Measurements from ENCODE around the gene GDF7.

Gene GDF7

GRCh38 chr2:20629581-20630171 lies 37.3 kb upstream of the GDF7 start:
- DNase-seq: no peak

DNA sequence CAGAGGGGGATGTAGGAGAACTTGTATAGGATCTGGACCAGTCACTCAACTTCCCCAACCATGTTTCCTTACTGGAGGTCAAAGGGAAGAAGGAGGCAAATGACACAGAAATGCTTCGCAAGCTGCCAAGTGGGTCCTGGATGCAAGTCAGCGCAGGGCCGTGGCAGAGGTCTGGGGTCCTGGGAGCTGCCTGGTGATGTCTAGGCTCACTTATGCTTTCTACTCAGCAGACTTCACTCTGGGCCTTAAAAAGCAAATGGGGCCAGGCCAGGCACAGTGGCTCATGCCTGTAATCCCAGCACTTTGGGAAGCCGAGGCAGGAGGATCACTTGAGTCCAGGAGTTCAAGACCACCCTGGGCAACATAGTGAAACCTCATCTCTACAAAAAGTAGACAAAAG lies 36.0 kb upstream of the GDF7 start:
- no peak for DNase-seq

DNA sequence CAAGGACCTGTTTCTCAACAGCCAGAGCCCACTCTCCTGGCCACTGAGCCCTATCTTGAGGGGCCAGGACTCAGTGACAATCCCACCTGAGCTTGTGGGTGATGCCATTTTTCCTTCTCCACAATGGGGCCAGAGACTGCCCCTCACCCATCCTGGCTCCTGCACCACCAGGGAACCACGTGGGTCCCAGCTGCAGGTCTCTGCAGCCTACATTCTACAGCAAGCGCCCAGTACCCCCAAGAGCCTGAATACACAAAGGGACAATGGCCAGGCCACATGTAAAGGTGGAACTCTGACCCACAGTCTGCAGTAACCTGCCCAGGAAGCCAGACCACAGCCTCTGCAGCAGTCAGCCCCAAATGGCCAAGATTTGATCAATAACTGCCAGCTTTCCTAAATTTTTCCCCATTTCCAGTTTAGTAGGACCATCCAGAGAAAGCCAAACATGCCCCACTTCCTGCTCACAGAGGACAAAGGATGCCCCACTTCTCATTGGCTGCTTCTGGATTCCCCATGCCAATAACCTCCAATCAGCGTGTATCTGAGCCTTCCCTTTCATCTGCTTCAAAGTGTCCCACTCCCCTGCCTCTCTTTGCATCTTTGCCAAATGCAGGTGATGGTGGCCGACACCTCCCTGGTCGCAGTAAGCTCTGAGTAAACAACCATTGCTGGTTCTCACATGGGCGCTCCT lies 35.2 kb upstream of the GDF7 start:
- DNase-seq: no peak

GRCh38 chr2:20632446-20632990 lies 34.4 kb upstream of the GDF7 start:
- no peak for DNase-seq

- no peak for DNase-seq
These were observed 33.9 kb upstream of the GDF7 start for GRCh38 chr2:20633001-20633400.

- peak; percentile 36 for DNase-seq
These were observed 33.0 kb upstream of the GDF7 start for GRCh38 chr2:20633794-20634506.

DNA sequence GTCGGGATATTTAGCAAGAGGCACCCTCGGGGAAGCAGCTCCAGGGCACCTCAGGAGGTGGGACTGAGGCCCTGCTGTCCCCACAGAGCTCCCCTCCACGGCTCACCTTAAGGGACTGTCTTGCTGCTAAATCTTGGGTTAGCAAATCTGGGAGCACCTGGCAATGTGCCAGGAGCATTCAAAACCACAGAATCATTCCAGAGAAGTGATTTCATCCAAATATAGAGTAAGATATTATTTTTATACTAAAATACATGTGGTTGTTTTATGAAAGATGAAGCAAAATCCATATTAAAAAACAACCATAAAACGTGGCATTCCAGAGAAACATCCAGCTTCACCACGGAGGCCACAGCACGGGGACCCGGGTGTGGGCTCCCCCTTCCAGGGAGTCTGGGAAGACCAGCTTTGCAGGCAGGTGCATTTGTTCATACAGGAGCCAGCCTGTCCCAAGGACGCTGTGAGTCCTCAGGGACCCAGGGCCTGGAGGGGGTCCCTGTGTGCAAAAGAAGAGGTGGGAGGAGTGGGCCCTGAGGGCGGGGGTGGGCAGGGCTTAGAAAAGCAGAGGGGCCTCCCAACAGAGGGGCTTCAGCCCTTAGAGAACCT lies 32.3 kb upstream of the GDF7 start:
- DNase-seq: no peak

DNA sequence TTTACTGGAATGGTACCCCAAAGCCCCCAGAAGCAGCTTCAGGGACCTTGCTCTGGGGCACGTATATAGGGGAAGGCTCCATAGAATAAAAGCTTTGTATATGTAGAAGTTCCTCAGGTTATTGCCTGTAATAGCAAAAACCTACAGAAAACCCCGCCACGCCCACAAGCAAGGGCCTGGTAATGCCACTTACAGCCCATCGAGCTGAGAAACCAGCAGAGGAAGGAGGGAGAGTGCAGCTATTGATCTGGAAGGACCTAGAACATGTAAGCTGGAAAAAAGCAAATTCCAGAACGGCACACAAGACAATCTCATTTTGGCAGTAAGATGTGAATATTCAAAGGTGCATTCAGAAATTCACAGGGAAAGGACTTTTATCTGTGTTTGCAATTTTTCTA lies 31.8 kb upstream of the GDF7 start:
- no peak for DNase-seq

GRCh38 chr2:20635675-20636584 lies 31.0 kb upstream of the GDF7 start:
- peak; percentile 67 for DNase-seq

- DNase-seq: no peak
These were observed 29.8 kb upstream of the GDF7 start for GRCh38 chr2:20637147-20637546.

DNA sequence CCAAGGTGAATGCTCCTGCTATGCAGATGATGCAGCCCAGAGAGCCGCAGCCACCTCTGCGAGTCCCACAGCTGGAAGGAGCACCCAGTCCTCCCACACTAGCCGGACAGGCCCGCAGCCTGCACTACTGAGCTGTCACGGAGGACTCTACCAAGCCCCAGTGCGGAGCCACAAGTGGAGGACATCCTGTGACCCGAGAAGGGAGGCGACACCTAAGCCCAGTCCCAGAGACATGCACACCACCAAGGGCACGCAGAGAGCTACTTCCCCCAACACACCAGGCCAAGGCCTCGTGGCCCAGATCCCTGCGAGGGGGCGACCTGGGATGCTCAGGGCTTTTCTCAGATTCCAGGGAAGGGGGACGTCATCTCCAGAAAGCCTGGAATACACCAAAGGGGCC lies 28.9 kb upstream of the GDF7 start:
- no peak for DNase-seq

- DNase-seq: no peak
These were observed 28.1 kb upstream of the GDF7 start for GRCh38 chr2:20638646-20639430.

DNA sequence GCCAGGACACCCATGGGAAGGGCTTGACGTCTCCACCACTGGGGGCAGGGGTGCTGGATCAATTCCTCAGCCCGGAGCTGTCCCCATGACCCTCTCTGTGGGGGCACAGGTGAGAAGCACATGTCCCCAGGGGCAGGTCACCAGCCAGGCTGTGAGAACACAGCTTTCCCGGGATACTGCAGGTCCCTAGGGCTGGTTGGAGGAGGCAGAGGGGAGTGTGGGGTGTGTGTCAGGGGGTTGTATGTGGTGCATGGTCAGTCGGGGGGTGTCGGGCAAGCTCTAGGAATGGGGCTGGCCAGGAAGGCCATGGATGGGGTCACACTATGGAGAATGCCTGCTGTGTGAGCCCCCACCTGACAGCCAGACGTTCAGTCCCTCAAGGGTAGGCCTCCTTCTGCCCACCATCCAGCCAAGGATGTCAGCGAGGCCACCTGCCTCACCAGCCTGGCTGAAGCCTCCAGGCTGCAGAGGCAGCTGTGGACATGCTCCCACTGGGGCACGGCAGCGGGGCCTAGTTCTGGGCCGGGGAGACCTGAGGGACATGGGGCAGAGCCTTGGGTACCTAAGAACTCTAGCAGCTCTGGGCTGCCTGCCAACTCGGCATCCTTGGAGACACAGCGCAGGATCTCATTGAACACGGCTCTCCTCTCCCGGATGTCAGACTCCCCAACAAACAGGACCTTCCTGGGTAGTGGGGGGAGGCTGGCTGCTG lies 26.4 kb upstream of the GDF7 start:
- no peak for DNase-seq

- no peak for DNase-seq
These were observed 25.6 kb upstream of the GDF7 start for GRCh38 chr2:20641123-20641985.

GRCh38 chr2:20642055-20642971 lies 24.6 kb upstream of the GDF7 start:
- DNase-seq: peak; percentile 21

DNA sequence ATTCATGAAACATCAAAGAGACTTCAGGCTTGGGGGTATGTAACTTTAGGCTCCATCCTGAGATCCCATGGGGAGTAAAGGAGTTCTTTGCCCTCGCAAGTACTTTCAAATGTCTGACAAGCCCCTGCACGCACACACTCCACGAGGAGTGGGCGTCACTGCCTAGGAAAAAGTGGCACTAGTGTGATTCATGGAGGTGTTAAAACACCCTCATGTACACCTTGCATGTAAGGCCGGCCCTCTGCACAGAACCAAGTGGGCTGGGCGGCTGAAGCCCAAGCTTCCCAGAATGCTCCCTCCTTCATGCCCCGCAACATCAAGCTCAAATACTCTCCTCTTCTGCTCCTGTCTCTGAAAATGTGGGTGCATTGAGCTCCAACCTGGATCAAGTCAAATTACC lies 23.9 kb upstream of the GDF7 start:
- no peak for DNase-seq

DNA sequence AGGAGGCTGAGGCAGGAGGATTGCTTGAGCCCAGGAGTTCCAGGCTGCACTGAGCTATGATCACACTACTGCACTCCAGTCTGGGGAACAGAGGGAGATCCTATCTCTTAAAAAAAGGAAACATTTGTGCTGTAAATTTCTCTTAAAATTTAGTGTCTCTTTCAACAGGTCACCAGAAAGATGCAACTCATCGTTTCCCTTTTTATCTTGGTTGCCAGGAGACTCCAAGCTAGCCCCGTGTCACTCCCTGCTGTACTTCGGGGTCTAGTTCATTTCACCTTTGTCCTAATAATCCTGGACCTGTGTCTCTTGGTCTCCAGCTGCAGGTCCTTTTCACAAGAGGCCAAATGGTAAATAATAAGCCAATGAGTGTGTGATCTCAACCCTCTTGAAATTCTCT lies 23.1 kb upstream of the GDF7 start:
- DNase-seq: no peak

DNA sequence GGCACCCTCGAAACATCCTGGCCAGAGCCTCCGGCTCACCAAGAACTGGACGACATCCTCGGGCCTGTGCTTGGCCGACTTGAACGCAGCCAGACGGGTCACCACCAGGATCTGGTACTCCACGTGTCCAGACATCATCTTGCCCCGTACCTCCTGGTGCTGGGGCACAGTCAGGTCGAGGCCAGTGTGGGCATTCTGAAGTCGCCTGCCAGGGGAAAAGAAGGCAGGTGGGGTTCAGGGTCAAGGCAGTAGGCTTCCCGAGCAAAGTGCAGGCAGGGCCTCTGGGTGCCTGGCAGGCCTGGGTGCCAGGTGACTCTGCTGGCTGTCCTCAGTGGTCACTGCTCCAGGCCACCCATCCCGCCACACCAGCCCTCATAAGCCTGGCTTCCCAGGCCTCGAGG lies 21.6 kb upstream of the GDF7 start:
- no peak for DNase-seq

DNA sequence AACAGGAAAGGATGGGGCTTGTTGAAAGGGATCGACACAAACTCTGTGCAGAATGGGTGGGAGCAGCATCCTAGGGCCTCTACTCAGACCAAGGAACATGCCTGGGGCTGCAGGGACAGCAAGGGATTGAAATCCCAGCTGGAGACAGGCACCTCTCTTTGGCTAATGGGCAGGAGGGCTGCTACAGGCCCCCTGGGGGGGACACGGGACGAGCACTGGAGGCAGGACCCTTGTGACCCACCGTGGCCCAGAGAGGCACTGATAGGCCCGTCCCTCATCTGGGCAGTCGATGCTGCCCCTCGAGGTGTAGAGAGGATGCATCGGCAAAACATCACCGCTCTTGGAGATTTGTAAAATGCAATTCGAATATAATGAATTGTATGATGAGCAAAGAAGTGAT lies 21.2 kb upstream of the GDF7 start:
- DNase-seq: no peak
